Glutamatergic neuron (in vitro differentiated cells): Measurements from ENCODE around the gene RPTOR. TPM values are rescaled to one million over a fixed set of nuclear protein-coding genes. Genes with fewer than 3 reads are reported as not detected.
A peak's percentile ranks its signal among the peaks of the same experiment; 100 is the strongest.

Experiments
- DNase-seq: peaks from one replicate; pipeline ENCODE4 v3.0.0; 2022
- H3K27ac Mint-ChIP-seq: one replicate; pipeline ENCODE4 v1.8.0; 2020; ENCODE audit warnings: mild to moderate bottlenecking, mixed read lengths, inconsistent platforms; ENCODE audit not compliant: unreplicated experiment
- H3K27me3 Mint-ChIP-seq: one replicate; pipeline ENCODE4 v1.8.0; 2020; ENCODE audit warnings: mild to moderate bottlenecking, moderate library complexity, mixed read lengths, inconsistent platforms; ENCODE audit not compliant: unreplicated experiment
- H3K36me3 Mint-ChIP-seq: one replicate; pipeline ENCODE4 v1.8.0; 2020; ENCODE audit warnings: mild to moderate bottlenecking, mixed read lengths, inconsistent platforms; ENCODE audit not compliant: unreplicated experiment
- H3K4me1 Mint-ChIP-seq: one replicate; pipeline ENCODE4 v1.8.0; 2020; ENCODE audit warnings: mild to moderate bottlenecking, low read depth, mixed read lengths, inconsistent platforms; ENCODE audit not compliant: unreplicated experiment
- H3K4me3 Mint-ChIP-seq: one replicate; pipeline ENCODE4 v1.8.0; 2020; ENCODE audit warnings: mild to moderate bottlenecking, mixed read lengths, inconsistent platforms; ENCODE audit not compliant: unreplicated experiment
- H3K9me3 Mint-ChIP-seq: one replicate; pipeline ENCODE4 v1.8.0; 2020; ENCODE audit warnings: mild to moderate bottlenecking, moderate library complexity, mixed read lengths, inconsistent platforms; ENCODE audit not compliant: unreplicated experiment
- total RNA-seq: library from RNA; stranded (reverse); fragmentation: NEBNext Ultra II Directional; extraction: Animal tissue kit (Norgen Biotek cat#: 25700); gene quantifications from one replicate; pipeline ENCODE4 v1.2.1, GENCODE V29; 2021; ENCODE audit not compliant: unreplicated experiment
- TF ChIP-seq, protein P1 (sequence below): fragments of 200-600 bp; sonication (generic); IDR thresholded peaks from one replicate; pipeline ENCODE4 v1.5.0; 2021; ENCODE audit not compliant: partially characterized antibody, unreplicated experiment

RPTOR gene
- total RNA-seq, 1 donor from 2014 or later, result 39.8 TPM

DNA sequence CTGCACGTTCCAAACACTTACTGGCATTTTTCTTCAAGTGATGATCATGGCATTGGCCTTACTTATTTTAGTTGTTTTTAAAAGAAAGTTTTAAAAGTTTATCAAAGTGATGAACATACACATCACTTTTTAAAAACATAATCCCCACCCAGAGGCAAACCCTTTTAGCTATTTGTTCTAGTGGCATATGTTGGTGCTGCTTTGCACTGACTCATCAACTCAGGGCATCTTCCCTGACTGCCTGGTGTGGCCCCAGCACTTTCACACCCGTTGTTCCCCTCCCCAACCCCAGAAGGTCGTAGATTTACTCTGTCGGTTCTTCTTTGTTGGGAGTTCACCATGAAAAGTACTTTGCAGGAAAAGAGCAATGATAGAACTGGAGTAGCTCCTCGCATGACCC, 161.3 kb downstream of the RPTOR start:
- H3K27ac Mint-ChIP-seq, result peak overlapping the region; percentile 48

DNA sequence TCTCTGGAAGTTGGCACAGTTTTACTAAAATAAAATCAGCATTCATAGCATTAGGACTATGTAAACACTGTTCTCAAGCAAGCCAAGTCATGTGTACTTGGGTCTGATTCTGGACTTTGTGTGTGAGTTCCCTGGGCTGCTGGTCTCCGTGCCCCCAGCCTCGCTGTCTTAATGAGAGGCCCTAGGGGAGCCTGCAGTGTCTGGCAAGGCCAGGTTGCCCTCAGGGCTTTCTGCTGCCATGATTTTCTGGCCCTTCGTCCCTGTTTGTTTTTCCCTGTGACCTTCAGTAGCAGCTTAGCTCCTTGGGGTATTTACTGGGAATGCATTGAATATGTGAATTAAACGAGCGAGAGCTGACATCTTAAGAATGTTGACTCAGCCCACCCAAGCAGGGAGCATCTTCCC, 161.8 kb downstream of the RPTOR start:
- Mint-ChIP-seq H3K36me3 (peaks cover 4% of the 10 kb centered on the region), H3K4me1 (peaks cover 49% of the 10 kb centered on the region), H3K27me3 (peaks cover 2% of the 10 kb centered on the region), H3K4me3 (no peak overlapping the region), H3K9me3 (peaks cover 1% of the 10 kb centered on the region), H3K27ac (no peak overlapping the region)
- TF ChIP-seq, protein P1, sequence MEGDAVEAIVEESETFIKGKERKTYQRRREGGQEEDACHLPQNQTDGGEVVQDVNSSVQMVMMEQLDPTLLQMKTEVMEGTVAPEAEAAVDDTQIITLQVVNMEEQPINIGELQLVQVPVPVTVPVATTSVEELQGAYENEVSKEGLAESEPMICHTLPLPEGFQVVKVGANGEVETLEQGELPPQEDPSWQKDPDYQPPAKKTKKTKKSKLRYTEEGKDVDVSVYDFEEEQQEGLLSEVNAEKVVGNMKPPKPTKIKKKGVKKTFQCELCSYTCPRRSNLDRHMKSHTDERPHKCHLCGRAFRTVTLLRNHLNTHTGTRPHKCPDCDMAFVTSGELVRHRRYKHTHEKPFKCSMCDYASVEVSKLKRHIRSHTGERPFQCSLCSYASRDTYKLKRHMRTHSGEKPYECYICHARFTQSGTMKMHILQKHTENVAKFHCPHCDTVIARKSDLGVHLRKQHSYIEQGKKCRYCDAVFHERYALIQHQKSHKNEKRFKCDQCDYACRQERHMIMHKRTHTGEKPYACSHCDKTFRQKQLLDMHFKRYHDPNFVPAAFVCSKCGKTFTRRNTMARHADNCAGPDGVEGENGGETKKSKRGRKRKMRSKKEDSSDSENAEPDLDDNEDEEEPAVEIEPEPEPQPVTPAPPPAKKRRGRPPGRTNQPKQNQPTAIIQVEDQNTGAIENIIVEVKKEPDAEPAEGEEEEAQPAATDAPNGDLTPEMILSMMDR, result no peak
- no peak for DNase-seq

More for the DNA sequence above, 161.3 kb downstream of the RPTOR start:
- peaks cover 2% of the 10 kb centered on the region for H3K27me3 Mint-ChIP-seq
- no peak for DNase-seq
- H3K4me1 Mint-ChIP-seq, result peaks cover 49% of the 10 kb centered on the region
- TF ChIP-seq, protein P1, result no peak
- peaks cover 4% of the 10 kb centered on the region for H3K36me3 Mint-ChIP-seq
- no peak overlapping the region for H3K4me3 Mint-ChIP-seq
- peaks cover 1% of the 10 kb centered on the region for H3K9me3 Mint-ChIP-seq

DNA sequence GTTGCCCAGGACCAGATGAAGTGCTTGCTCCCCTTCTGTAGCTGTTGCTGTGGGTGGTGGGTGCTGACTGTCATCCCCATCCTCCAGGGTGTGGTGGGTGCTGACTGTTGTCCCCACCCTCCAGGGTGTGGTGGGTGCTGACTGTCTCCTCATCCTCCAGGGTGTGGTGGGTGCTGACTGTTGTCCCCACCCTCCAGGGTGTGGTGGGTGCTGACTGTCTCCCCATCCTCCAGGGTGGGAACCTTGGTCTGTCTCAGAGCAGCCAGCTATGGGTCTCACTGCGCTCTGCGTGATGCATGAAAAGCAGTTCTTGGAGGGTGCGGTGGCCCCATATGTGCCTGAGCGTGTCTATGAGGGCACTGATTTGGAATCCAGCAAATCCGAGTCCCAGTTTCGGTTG, 163.8 kb downstream of the RPTOR start:
- DNase-seq, result no peak
- Mint-ChIP-seq H3K27me3 (no peaks in the 10 kb centered on the region), H3K27ac (no peak overlapping the region), H3K36me3 (peaks cover 4% of the 10 kb centered on the region), H3K4me3 (no peak overlapping the region), H3K9me3 (peaks cover 1% of the 10 kb centered on the region), H3K4me1 (peaks cover 32% of the 10 kb centered on the region)
- TF ChIP-seq, protein P1, result no peak

DNA sequence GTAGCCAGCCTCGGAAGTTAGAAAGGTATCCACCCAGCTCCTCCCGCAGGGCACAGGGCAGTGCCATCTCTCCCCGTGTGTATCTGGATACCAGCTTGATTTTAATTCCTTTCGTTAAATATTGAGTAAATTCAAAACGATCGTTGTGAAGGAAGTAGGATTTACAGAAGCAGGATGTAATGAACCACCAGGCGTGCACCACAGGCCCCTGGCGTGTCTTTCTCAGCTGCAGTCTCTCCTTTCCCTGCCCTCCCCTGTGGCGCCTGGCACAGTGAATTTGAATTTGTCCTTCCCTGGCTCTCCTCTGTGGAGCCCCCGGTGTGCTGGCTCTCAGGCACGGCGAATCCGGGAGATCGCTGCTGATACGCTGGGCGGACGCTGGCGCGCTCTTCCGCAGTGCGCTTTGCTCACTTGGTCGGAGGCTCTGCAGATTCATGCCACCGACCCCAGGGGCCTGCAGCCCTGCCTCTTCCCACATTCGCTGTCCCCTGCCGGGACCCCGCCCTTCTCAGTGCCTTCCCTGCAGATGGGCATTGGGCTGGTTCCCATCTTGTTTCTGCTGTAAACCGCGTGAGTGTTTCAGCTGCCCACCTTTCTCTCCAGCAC, 164.6 kb downstream of the RPTOR start:
- Mint-ChIP-seq H3K36me3 (peaks cover 4% of the 10 kb centered on the region), H3K4me3 (no peak overlapping the region), H3K4me1 (peaks cover 27% of the 10 kb centered on the region), H3K27me3 (no peaks in the 10 kb centered on the region), H3K27ac (no peak overlapping the region), H3K9me3 (peaks cover 1% of the 10 kb centered on the region)
- TF ChIP-seq, protein P1, result no peak
- no peak for DNase-seq

DNA sequence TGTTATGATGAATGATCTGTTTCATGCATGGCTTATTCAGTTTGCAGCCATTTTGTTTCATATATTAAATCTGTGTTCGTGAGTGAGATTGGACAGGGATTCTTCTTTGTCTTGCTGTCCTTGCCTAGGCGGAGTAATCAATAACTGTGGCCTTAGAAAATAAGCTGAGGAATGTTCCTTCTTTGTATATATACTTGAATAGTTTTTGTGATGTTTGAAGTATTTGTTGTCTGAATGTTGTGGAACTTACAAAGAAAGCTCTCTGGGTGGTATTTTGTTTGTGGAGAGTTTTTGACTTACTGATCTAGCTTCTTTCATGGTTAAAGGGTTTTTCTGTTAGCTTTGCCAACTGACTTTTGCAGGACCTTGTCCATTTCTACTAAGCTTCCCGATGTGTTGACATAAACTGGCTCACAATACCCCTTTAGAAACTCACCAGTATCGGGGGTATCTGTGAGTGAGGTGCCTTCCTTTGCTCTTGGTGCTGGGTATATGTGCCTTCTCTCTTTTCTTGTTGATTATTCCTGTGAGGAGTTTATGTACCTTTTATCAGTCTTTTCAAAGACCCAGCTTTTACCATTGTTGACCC, 166.2 kb downstream of the RPTOR start:
- H3K9me3 Mint-ChIP-seq, result peaks cover 3% of the 10 kb centered on the region
- no peak overlapping the region for H3K27ac Mint-ChIP-seq
- H3K27me3 Mint-ChIP-seq, result no peaks in the 10 kb centered on the region
- peaks cover 23% of the 10 kb centered on the region for H3K4me1 Mint-ChIP-seq
- no peak overlapping the region for H3K4me3 Mint-ChIP-seq
- DNase-seq, result no peak
- TF ChIP-seq, protein P1, result no peak
- H3K36me3 Mint-ChIP-seq, result peaks cover 4% of the 10 kb centered on the region
